Measurements from ENCODE around the gene LGALS9.

DNA sequence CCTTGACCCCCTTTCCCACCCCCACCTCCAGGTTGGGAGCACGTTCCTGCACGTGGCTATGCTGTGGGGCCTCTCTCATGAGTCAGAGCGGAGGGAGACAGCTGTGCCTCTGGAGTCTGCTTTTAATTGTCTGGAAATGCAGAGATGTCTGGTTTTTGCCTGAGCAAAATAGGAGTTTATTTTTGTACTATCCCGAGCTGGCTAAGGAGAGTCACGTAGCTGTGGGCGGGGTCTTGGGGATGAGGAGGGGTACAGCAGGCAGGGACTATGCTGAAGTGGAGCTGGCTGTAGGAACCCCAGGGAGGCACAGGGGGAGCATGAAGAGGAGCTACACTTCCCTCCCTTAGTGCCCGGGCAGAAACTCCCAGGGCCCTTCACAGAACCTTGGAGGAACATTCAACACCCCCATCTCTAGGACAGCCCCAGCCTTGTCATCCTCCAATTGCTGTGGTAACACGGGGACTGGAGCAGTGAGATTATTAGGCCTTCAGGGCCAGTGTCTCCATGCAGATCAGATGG, 44.7 kb upstream of the LGALS9 start:
- TF ChIP-seq POLR2AphosphoS5 (IDR thresholded peaks at IDR 0.05; ENCODE audit: borderline replicate concordance, low read depth, low read length) (no peak), EZH2 (IDR thresholded peaks at IDR 0.05) (no peak), FOXP2 (optimal IDR thresholded peaks at IDR 0.05; ENCODE audit: control extremely low read depth, extremely low read length, insufficient read depth) (no peak)

Data from SK-N-MC (cell line).